Muscle layer of colon (tissue), 2 donors: ENCODE results near the gene HYKK.

ENCODE experiments used
- H3K27ac ChIP-seq: one replicate; pipeline ENCODE4 v1.7.0; 2013; ENCODE audit warnings: low read depth, mild to moderate bottlenecking, low read length, moderate library complexity
- H3K27me3 ChIP-seq, 2 donors: one replicate each; pipeline ENCODE4 v1.7.0; 2013; ENCODE audit warnings: low read length in 2 of 2, mild to moderate bottlenecking in 2 of 2; ENCODE audit not compliant: insufficient read depth in 2 of 2, control insufficient read depth in 1 of 2
- H3K36me3 ChIP-seq: one replicate; pipeline ENCODE4 v1.7.0; 2013; ENCODE audit warnings: mild to moderate bottlenecking, low read length; ENCODE audit not compliant: insufficient read depth
- H3K4me1 ChIP-seq: one replicate; pipeline ENCODE4 v1.7.0; 2013; ENCODE audit warnings: mild to moderate bottlenecking, low read length; ENCODE audit not compliant: insufficient read depth
- H3K4me3 ChIP-seq, 2 donors: one replicate each; pipeline ENCODE4 v1.7.0; 2013; ENCODE audit warnings: low read length in 2 of 2, low read depth in 1 of 2, mild to moderate bottlenecking in 1 of 2, moderate library complexity in 1 of 2
- H3K9ac ChIP-seq: one replicate; pipeline ENCODE4 v1.7.0; 2013; ENCODE audit warnings: low read length
- H3K9me3 ChIP-seq: one replicate; pipeline ENCODE4 v1.7.0; 2013; ENCODE audit warnings: mild to moderate bottlenecking, low read length
- donor health status: abdominal sarcoma.
- donor health status: Adenocarcinoma of cecum.

The HYKK gene

GRCh38 chr15:78506971-78507830, at the start of gene HYKK:
Gene HYKK, plus strand, starts transcription at chr15:78507577. Its CDS starts 5,512 bp downstream, at chr15:78513089.
- no peaks in the 10 kb centered on the region for H3K4me1 ChIP-seq
- peak within 1 kb of the TSS; percentile 74 to 95 for H3K4me3 ChIP-seq
- H3K36me3 ChIP-seq = no peaks in the 10 kb centered on the region
- H3K9me3 ChIP-seq = no peaks in the 10 kb centered on the region
- no peaks in the 10 kb centered on the region for H3K27me3 ChIP-seq
- H3K27ac ChIP-seq = peak within 1 kb of the TSS; percentile 66
- peak within 1 kb of the TSS; percentile 47 for H3K9ac ChIP-seq

- H3K27me3 ChIP-seq = no peaks in the 10 kb centered on the region
- peaks cover 27% of the 10 kb centered on the region for H3K4me1 ChIP-seq
- H3K27ac ChIP-seq = no peak overlapping the region
- H3K36me3 ChIP-seq = peaks cover 23% of the 10 kb centered on the region
- no peaks in the 10 kb centered on the region for H3K9me3 ChIP-seq
- no peak overlapping the region for H3K9ac ChIP-seq
- H3K4me3 ChIP-seq = no peak overlapping the region
Measured at GRCh38 chr15:78460737-78461136, 46.6 kb upstream of the HYKK start.

GRCh38 chr15:78461171-78461888, 46.0 kb upstream of the HYKK start:
- H3K4me1 ChIP-seq = peaks cover 21% of the 10 kb centered on the region
- peak overlapping the region; percentile 8 for H3K27ac ChIP-seq
- H3K9me3 ChIP-seq = no peaks in the 10 kb centered on the region
- H3K36me3 ChIP-seq = peaks cover 27% of the 10 kb centered on the region
- no peaks in the 10 kb centered on the region for H3K27me3 ChIP-seq
- no peak overlapping the region for H3K4me3 ChIP-seq
- no peak overlapping the region for H3K9ac ChIP-seq

- peaks cover 61% of the 10 kb centered on the region for H3K36me3 ChIP-seq
- H3K9ac ChIP-seq = no peak overlapping the region
- H3K4me3 ChIP-seq = no peak overlapping the region
- H3K27me3 ChIP-seq = no peaks in the 10 kb centered on the region
- H3K9me3 ChIP-seq = no peaks in the 10 kb centered on the region
- H3K4me1 ChIP-seq = no peaks in the 10 kb centered on the region
- no peak overlapping the region for H3K27ac ChIP-seq
Measured at GRCh38 chr15:78469031-78469430, 38.3 kb upstream of the HYKK start.

- Histone ChIP-seq H3K4me1 (no peaks in the 10 kb centered on the region), H3K36me3 (peaks cover 48% of the 10 kb centered on the region), H3K9me3 (no peaks in the 10 kb centered on the region), H3K27ac (no peak overlapping the region), H3K27me3 (no peaks in the 10 kb centered on the region), H3K9ac (no peak overlapping the region), H3K4me3 (no peak overlapping the region)
Measured at GRCh38 chr15:78477295-78477694, 30.1 kb upstream of the HYKK start.

- Histone ChIP-seq H3K9me3 (no peaks in the 10 kb centered on the region), H3K4me1 (no peaks in the 10 kb centered on the region), H3K36me3 (peaks cover 44% of the 10 kb centered on the region), H3K4me3 (no peak overlapping the region), H3K9ac (no peak overlapping the region), H3K27ac (no peak overlapping the region), H3K27me3 (no peaks in the 10 kb centered on the region)
Measured at GRCh38 chr15:78479650-78480049, 27.7 kb upstream of the HYKK start.

- Histone ChIP-seq H3K36me3 (peaks cover 51% of the 10 kb centered on the region), H3K9ac (no peak overlapping the region), H3K27me3 (no peaks in the 10 kb centered on the region)
Measured at GRCh38 chr15:78481917-78482316, 25.5 kb upstream of the HYKK start.

GRCh38 chr15:78492872-78493271, 14.5 kb upstream of the HYKK start:
- Histone ChIP-seq H3K4me3 (no peak overlapping the region), H3K27ac (no peak overlapping the region), H3K27me3 (no peaks in the 10 kb centered on the region), H3K36me3 (peaks cover 34% of the 10 kb centered on the region), H3K4me1 (no peaks in the 10 kb centered on the region), H3K9me3 (no peaks in the 10 kb centered on the region), H3K9ac (no peak overlapping the region)

More at GRCh38 chr15:78481917-78482316, 25.5 kb upstream of the HYKK start:
- Histone ChIP-seq H3K27ac (no peak overlapping the region), H3K4me3 (no peak overlapping the region), H3K4me1 (no peaks in the 10 kb centered on the region), H3K9me3 (no peaks in the 10 kb centered on the region)

- no peak overlapping the region for H3K9ac ChIP-seq
- H3K27me3 ChIP-seq = no peaks in the 10 kb centered on the region
- H3K9me3 ChIP-seq = no peaks in the 10 kb centered on the region
- H3K4me3 ChIP-seq = no peak overlapping the region
- H3K4me1 ChIP-seq = no peaks in the 10 kb centered on the region
- no peak overlapping the region for H3K27ac ChIP-seq
- peaks cover 28% of the 10 kb centered on the region for H3K36me3 ChIP-seq
Measured at GRCh38 chr15:78501857-78502256, 5.5 kb upstream of the HYKK start.

GRCh38 chr15:78502641-78503040, 4.7 kb upstream of the HYKK start:
- H3K4me3 ChIP-seq = no peak overlapping the region
- peaks cover 23% of the 10 kb centered on the region for H3K36me3 ChIP-seq
- H3K4me1 ChIP-seq = no peaks in the 10 kb centered on the region
- no peaks in the 10 kb centered on the region for H3K9me3 ChIP-seq
- H3K27ac ChIP-seq = no peak overlapping the region
- H3K9ac ChIP-seq = no peak overlapping the region
- H3K27me3 ChIP-seq = no peaks in the 10 kb centered on the region

GRCh38 chr15:78507831-78508160, 419 bp downstream of the HYKK start:
- peak overlapping the region; percentile 47 for H3K9ac ChIP-seq

More at GRCh38 chr15:78507831-78508160, 419 bp downstream of the HYKK start:
- H3K9me3 ChIP-seq = no peaks in the 10 kb centered on the region
- no peaks in the 10 kb centered on the region for H3K27me3 ChIP-seq
- H3K27ac ChIP-seq = peak overlapping the region; percentile 32
- H3K36me3 ChIP-seq = no peaks in the 10 kb centered on the region
- H3K4me3 ChIP-seq = peak overlapping the region; percentile 74 to 95
- H3K4me1 ChIP-seq = no peaks in the 10 kb centered on the region
